GM23338 (cell line): ENCODE measurements around the gene NEUROG2.
A peak's percentile ranks its signal among the peaks of the same experiment; 100 is the strongest.

ENCODE experiments used
- CREB1 ChIP-seq: fragments of 250-450 bp; sonication (Bioruptor Pico); IDR thresholded peaks from 2 replicates; pipeline ENCODE4 v1.5.0; 2020; ENCODE audit warnings: low read depth, mild to moderate bottlenecking, moderate library complexity
- EZH2 ChIP-seq: fragments of 200-600 bp; sonication (generic); IDR thresholded peaks from one replicate; pipeline ENCODE4 v1.8.0; 2017; ENCODE audit warnings: antibody characterized with exemption, mild to moderate bottlenecking, low read depth; ENCODE audit not compliant: unreplicated experiment
- EZH2phosphoT487 ChIP-seq: fragments of 200-600 bp; sonication (generic); IDR thresholded peaks from one replicate; pipeline ENCODE4 v1.8.1; 2018; ENCODE audit warnings: antibody characterized with exemption; ENCODE audit not compliant: unreplicated experiment
- POLR2AphosphoS5 ChIP-seq: IDR thresholded peaks from 2 replicates; pipeline ENCODE4 v1.6.1; 2016; ENCODE audit warnings: antibody characterized with exemption, low read depth
- REST ChIP-seq: IDR thresholded peaks from one replicate; pipeline ENCODE4 v1.6.1; 2018; ENCODE audit warnings: antibody characterized with exemption; ENCODE audit not compliant: unreplicated experiment
- ZNF331 ChIP-seq: fragments of 250-450 bp; sonication (Bioruptor Pico); IDR thresholded peaks from 2 replicates; pipeline ENCODE4 v1.5.0; 2020; ENCODE audit warnings: low read depth, mild to moderate bottlenecking, moderate library complexity
- TF ChIP-seq, protein P1 (sequence below), 2 experiments: fragments of 200-600 bp in 1 of 2; sonication (generic) in 1 of 2; conservative IDR thresholded peaks; 2 replicates each; pipeline versions ENCODE4 v1.5.1 to v1.6.1; 2016 to 2017; ENCODE audit warnings: antibody characterized with exemption in 2 of 2, low read depth in 2 of 2, mild to moderate bottlenecking in 2 of 2, moderate library complexity in 1 of 2
- TF ChIP-seq, protein P2 (sequence below): fragments of 250-450 bp; sonication (Bioruptor Pico); IDR thresholded peaks from 2 replicates; pipeline ENCODE4 v1.5.0; 2020; ENCODE audit warnings: mild to moderate bottlenecking, moderate library complexity

DNA sequence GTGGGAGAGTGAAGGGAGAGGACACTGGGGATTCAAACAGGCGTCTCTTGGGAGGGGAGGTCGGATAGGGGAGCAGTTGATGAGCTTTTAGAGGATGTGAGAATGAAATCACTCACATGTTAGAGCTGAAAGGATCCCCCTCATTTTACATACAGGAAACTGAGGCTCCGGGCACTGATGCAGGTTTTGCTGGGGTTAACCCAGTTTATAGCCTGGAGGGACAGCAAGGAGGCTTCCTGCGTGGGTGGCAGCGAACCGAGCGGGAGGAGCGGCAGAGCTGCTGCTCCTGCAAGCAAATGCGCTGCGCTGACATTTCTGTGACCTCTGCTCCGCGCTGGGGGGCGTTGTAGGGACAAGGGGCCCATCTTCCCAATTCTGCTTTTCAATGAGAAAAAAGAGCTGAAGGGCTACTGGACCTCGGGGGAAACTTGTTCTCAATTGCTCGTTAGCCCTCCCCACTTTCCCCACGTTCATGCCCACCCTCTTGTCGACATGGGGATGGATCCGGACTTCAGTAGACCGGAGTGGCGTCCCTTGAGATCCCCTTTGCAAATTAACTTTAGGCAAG lies 1.2 kb upstream of the NEUROG2 start:
- TF ChIP-seq, protein P1, sequence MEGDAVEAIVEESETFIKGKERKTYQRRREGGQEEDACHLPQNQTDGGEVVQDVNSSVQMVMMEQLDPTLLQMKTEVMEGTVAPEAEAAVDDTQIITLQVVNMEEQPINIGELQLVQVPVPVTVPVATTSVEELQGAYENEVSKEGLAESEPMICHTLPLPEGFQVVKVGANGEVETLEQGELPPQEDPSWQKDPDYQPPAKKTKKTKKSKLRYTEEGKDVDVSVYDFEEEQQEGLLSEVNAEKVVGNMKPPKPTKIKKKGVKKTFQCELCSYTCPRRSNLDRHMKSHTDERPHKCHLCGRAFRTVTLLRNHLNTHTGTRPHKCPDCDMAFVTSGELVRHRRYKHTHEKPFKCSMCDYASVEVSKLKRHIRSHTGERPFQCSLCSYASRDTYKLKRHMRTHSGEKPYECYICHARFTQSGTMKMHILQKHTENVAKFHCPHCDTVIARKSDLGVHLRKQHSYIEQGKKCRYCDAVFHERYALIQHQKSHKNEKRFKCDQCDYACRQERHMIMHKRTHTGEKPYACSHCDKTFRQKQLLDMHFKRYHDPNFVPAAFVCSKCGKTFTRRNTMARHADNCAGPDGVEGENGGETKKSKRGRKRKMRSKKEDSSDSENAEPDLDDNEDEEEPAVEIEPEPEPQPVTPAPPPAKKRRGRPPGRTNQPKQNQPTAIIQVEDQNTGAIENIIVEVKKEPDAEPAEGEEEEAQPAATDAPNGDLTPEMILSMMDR (conservative IDR thresholded peaks at IDR 0.05; ENCODE audit: low read depth in 2 of 2), result peak; percentile 13 to 43; a peak in 2 of 4 replicates
- TF ChIP-seq EZH2phosphoT487 (no peak), POLR2AphosphoS5 (no peak; the same call in 1 of the 2 replicates), EZH2 (peak; percentile 10), REST (no peak), CREB1 (CRISPR knock-in tag) (no peak), ZNF331 (no peak)
- TF ChIP-seq, protein P2, sequence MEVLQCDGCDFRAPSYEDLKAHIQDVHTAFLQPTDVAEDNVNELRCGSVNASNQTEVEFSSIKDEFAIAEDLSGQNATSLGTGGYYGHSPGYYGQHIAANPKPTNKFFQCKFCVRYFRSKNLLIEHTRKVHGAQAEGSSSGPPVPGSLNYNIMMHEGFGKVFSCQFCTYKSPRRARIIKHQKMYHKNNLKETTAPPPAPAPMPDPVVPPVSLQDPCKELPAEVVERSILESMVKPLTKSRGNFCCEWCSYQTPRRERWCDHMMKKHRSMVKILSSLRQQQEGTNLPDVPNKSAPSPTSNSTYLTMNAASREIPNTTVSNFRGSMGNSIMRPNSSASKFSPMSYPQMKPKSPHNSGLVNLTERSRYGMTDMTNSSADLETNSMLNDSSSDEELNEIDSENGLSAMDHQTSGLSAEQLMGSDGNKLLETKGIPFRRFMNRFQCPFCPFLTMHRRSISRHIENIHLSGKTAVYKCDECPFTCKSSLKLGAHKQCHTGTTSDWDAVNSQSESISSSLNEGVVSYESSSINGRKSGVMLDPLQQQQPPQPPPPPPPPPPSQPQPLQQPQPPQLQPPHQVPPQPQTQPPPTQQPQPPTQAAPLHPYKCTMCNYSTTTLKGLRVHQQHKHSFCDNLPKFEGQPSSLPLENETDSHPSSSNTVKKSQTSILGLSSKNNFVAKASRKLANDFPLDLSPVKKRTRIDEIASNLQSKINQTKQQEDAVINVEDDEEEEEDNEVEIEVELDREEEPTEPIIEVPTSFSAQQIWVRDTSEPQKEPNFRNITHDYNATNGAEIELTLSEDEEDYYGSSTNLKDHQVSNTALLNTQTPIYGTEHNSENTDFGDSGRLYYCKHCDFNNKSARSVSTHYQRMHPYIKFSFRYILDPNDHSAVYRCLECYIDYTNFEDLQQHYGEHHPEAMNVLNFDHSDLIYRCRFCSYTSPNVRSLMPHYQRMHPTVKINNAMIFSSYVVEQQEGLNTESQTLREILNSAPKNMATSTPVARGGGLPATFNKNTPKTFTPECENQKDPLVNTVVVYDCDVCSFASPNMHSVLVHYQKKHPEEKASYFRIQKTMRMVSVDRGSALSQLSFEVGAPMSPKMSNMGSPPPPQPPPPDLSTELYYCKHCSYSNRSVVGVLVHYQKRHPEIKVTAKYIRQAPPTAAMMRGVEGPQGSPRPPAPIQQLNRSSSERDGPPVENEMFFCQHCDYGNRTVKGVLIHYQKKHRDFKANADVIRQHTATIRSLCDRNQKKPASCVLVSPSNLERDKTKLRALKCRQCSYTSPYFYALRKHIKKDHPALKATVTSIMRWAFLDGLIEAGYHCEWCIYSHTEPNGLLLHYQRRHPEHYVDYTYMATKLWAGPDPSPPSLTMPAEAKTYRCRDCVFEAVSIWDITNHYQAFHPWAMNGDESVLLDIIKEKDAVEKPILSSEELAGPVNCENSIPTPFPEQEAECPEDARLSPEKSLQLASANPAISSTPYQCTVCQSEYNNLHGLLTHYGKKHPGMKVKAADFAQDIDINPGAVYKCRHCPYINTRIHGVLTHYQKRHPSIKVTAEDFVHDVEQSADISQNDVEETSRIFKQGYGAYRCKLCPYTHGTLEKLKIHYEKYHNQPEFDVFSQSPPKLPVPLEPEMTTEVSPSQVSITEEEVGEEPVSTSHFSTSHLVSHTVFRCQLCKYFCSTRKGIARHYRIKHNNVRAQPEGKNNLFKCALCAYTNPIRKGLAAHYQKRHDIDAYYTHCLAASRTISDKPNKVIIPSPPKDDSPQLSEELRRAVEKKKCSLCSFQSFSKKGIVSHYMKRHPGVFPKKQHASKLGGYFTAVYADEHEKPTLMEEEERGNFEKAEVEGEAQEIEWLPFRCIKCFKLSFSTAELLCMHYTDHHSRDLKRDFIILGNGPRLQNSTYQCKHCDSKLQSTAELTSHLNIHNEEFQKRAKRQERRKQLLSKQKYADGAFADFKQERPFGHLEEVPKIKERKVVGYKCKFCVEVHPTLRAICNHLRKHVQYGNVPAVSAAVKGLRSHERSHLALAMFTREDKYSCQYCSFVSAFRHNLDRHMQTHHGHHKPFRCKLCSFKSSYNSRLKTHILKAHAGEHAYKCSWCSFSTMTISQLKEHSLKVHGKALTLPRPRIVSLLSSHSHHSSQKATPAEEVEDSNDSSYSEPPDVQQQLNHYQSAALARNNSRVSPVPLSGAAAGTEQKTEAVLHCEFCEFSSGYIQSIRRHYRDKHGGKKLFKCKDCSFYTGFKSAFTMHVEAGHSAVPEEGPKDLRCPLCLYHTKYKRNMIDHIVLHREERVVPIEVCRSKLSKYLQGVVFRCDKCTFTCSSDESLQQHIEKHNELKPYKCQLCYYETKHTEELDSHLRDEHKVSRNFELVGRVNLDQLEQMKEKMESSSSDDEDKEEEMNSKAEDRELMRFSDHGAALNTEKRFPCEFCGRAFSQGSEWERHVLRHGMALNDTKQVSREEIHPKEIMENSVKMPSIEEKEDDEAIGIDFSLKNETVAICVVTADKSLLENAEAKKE (CRISPR knock-in tag), result no peak
